SK-N-SH treated with all-trans-retinoic acid at 6 μM for 48 hours (cell line): ENCODE measurements around the gene KIZ.

Source experiments
- ATAC-seq: fragments of 200-7000 bp; cut with Tn5 transposase; 3 replicates; pipeline ENCODE4 v1.9.1; 2020; ENCODE audit warnings: mild to moderate bottlenecking, moderate library complexity
- BACH2 ChIP-seq: fragments of 250-450 bp; sonication (Bioruptor Pico); IDR thresholded peaks from 2 replicates; pipeline ENCODE4 v1.9.0; 2021; ENCODE audit warnings: mild to moderate bottlenecking, borderline replicate concordance
- CSDC2 ChIP-seq: fragments of 250-450 bp; sonication (Bioruptor Pico); IDR thresholded peaks from 2 replicates; pipeline ENCODE4 v1.5.0; 2020; ENCODE audit warnings: mild to moderate bottlenecking, moderate library complexity
- ESRRG ChIP-seq: fragments of 250-450 bp; sonication (Bioruptor Pico); IDR thresholded peaks from 2 replicates; pipeline ENCODE4 v1.6.1; 2021; ENCODE audit warnings: mild to moderate bottlenecking
- GLIS3 ChIP-seq: fragments of 250-450 bp; sonication (Bioruptor Pico); IDR thresholded peaks from 2 replicates; pipeline ENCODE4 v1.5.0; 2020; ENCODE audit warnings: mild to moderate bottlenecking, moderate library complexity
- ISL1 ChIP-seq: fragments of 250-450 bp; sonication (Bioruptor Pico); IDR thresholded peaks from 2 replicates; pipeline ENCODE4 v2.1.2; 2022; ENCODE audit warnings: mild to moderate bottlenecking, moderate library complexity
- OSR1 ChIP-seq: fragments of 250-450 bp; sonication (Bioruptor Pico); IDR thresholded peaks from 2 replicates; pipeline ENCODE4 v1.8.0; 2022; ENCODE audit warnings: moderate library complexity, mild to moderate bottlenecking, inconsistent platforms
- PATZ1 ChIP-seq: fragments of 250-450 bp; sonication (Bioruptor Pico); IDR thresholded peaks from 2 replicates; pipeline ENCODE4 v1.8.0; 2020; ENCODE audit warnings: mild to moderate bottlenecking, moderate library complexity, borderline replicate concordance
- PPARA ChIP-seq: fragments of 250-450 bp; sonication (Bioruptor Pico); IDR thresholded peaks from 2 replicates; pipeline ENCODE4 v1.5.0; 2020; ENCODE audit warnings: mild to moderate bottlenecking, borderline replicate concordance
- RARB ChIP-seq: fragments of 250-450 bp; sonication (Bioruptor Pico); IDR thresholded peaks from 2 replicates; pipeline ENCODE4 v1.8.0; 2021; ENCODE audit warnings: mild to moderate bottlenecking, moderate library complexity
- SNAI2 ChIP-seq: fragments of 250-450 bp; sonication (Bioruptor Pico); IDR thresholded peaks from 2 replicates; pipeline ENCODE4 v1.5.0; 2020; ENCODE audit warnings: mild to moderate bottlenecking, moderate library complexity
- TCF4 ChIP-seq: fragments of 250-450 bp; sonication (Bioruptor Pico); IDR thresholded peaks from 2 replicates; pipeline ENCODE4 v1.8.0; 2021; ENCODE audit warnings: mild to moderate bottlenecking, moderate library complexity, borderline replicate concordance
- TOX ChIP-seq: fragments of 250-450 bp; sonication (Bioruptor Pico); IDR thresholded peaks from 2 replicates; pipeline ENCODE4 v1.8.0; 2021; ENCODE audit warnings: mild to moderate bottlenecking, moderate library complexity, borderline replicate concordance
- TSHZ2 ChIP-seq: fragments of 250-450 bp; sonication (Bioruptor Pico); IDR thresholded peaks from 2 replicates; pipeline ENCODE4 v1.5.0; 2020; ENCODE audit warnings: mild to moderate bottlenecking, moderate library complexity
- ZC3H10 ChIP-seq: fragments of 250-450 bp; sonication (Bioruptor Pico); IDR thresholded peaks from 2 replicates; pipeline ENCODE4 v1.5.1; 2021; ENCODE audit warnings: mild to moderate bottlenecking, moderate library complexity
- ZFP3 ChIP-seq: fragments of 250-450 bp; sonication (Bioruptor Pico); IDR thresholded peaks from 2 replicates; pipeline ENCODE4 v1.5.0; 2020; ENCODE audit warnings: mild to moderate bottlenecking, moderate library complexity
- ZFP30 ChIP-seq: fragments of 450-650 bp; formaldehyde crosslinking; IDR thresholded peaks from 2 replicates; pipeline ENCODE4 v1.5.0; 2022; ENCODE audit warnings: mild to moderate bottlenecking, moderate library complexity
- ZNF565 ChIP-seq: fragments of 450-650 bp; formaldehyde crosslinking; conservative IDR thresholded peaks from 2 replicates; pipeline ENCODE4 v1.5.0; 2020; ENCODE audit warnings: low read depth, mild to moderate bottlenecking, moderate library complexity
- ZNF70 ChIP-seq: fragments of 450-650 bp; formaldehyde crosslinking; IDR thresholded peaks from 2 replicates; pipeline ENCODE4 v1.5.0; 2020; ENCODE audit warnings: mild to moderate bottlenecking, moderate library complexity
- ZNF8 ChIP-seq: fragments of 450-650 bp; formaldehyde crosslinking; IDR thresholded peaks from 2 replicates; pipeline ENCODE4 v1.5.0; 2020; ENCODE audit warnings: mild to moderate bottlenecking, moderate library complexity
- TF ChIP-seq, protein P1 (sequence below): fragments of 250-450 bp; sonication (Bioruptor Pico); IDR thresholded peaks from 2 replicates; pipeline ENCODE4 v1.5.1; 2021; ENCODE audit warnings: mild to moderate bottlenecking, moderate library complexity
- TF ChIP-seq, protein P2 (sequence below): fragments of 250-450 bp; sonication (Bioruptor Pico); IDR thresholded peaks from 2 replicates; pipeline ENCODE4 v1.5.1; 2020; ENCODE audit warnings: low read depth, mild to moderate bottlenecking, moderate library complexity

The KIZ gene

GRCh38 chr20:21155268-21155667 is 29.4 kb downstream of the KIZ start:
- no peak for TF ChIP-seq ZNF70
- no peak for TF ChIP-seq ZC3H10 (CRISPR knock-in tag)
- TF ChIP-seq ZNF8, result 0 out of 2 replicates have a peak, but pooled peaks have one; percentile 9
- no peak for TF ChIP-seq TSHZ2
- TF ChIP-seq PPARA (CRISPR knock-in tag), result no peak
- no peak for ATAC-seq

- TF ChIP-seq PPARA (CRISPR knock-in tag), result no peak
- TF ChIP-seq GLIS3 (CRISPR knock-in tag), result no peak
- TF ChIP-seq BACH2 (CRISPR knock-in tag), result no peak
- no peak for ATAC-seq
Observed at GRCh38 chr20:21156266-21156665, 30.4 kb downstream of the KIZ start.

GRCh38 chr20:21157006-21157405 is 31.1 kb downstream of the KIZ start:
- ATAC-seq, result no peak
- no peak for TF ChIP-seq ZNF565
- no peak for TF ChIP-seq PATZ1
- no peak for TF ChIP-seq TOX (CRISPR knock-in tag)
- no peak for TF ChIP-seq BACH2 (CRISPR knock-in tag)
- TF ChIP-seq SNAI2, result no peak
- no peak for TF ChIP-seq ESRRG (CRISPR knock-in tag)
- TF ChIP-seq TSHZ2, result no peak
- no peak for TF ChIP-seq ZC3H10 (CRISPR knock-in tag)
- TF ChIP-seq RARB (CRISPR knock-in tag), result no peak
- TF ChIP-seq PPARA (CRISPR knock-in tag), result no peak
- TF ChIP-seq, protein P1, sequence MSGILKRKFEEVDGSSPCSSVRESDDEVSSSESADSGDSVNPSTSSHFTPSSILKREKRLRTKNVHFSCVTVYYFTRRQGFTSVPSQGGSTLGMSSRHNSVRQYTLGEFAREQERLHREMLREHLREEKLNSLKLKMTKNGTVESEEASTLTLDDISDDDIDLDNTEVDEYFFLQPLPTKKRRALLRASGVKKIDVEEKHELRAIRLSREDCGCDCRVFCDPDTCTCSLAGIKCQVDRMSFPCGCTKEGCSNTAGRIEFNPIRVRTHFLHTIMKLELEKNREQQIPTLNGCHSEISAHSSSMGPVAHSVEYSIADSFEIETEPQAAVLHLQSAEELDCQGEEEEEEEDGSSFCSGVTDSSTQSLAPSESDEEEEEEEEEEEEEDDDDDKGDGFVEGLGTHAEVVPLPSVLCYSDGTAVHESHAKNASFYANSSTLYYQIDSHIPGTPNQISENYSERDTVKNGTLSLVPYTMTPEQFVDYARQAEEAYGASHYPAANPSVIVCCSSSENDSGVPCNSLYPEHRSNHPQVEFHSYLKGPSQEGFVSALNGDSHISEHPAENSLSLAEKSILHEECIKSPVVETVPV (CRISPR knock-in tag), result no peak
- no peak for TF ChIP-seq TCF4 (CRISPR knock-in tag)
- TF ChIP-seq ZNF70, result no peak
- TF ChIP-seq GLIS3 (CRISPR knock-in tag), result no peak
- no peak for TF ChIP-seq ZFP30
- TF ChIP-seq CSDC2 (CRISPR knock-in tag), result no peak
- TF ChIP-seq, all 23 proteins: peak for 0

DNA sequence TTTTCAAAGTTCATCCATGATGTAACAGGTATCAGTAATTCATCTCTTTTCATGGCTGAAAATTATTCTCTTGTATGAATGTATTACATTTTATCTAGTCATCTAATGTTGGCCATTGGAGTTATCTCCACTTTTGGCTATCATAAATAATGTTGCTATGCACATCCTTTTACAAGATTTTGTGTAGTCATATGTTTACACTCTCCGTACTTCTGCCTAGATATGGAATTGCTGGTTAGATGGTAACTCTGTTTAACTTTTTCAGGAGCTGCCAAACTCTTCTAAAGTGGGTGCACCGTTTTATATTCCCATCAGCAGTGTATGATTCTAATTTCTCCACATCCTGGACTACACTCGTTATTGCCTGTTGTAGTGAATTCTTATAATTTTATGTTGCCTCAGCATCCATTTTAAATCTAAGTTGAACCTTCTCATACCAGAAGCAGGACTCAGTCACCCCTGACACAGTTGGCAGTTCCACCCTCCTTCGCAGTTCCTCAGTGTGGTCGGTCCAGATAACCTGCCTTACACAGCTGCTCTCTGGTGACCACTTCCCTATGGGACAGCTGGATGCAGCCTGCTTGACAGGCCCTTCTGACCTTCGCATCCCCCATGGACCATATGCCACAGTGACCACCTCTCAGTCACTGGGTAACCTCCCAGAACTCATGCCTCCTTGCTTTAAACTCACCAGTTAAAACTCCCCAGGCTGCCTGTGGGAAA is 33.9 kb downstream of the KIZ start:
- no peak for ATAC-seq
- TF ChIP-seq CSDC2 (CRISPR knock-in tag), result no peak
- no peak for TF ChIP-seq ZNF8
- TF ChIP-seq GLIS3 (CRISPR knock-in tag), result no peak
- TF ChIP-seq ESRRG (CRISPR knock-in tag), result no peak
- no peak for TF ChIP-seq TCF4 (CRISPR knock-in tag)
- no peak for TF ChIP-seq ZNF565
- TF ChIP-seq ZNF70, result no peak
- no peak for TF ChIP-seq TSHZ2
- no peak for TF ChIP-seq ZC3H10 (CRISPR knock-in tag)
- no peak for TF ChIP-seq OSR1 (CRISPR knock-in tag)
- TF ChIP-seq ZFP3 (CRISPR knock-in tag), result no peak
- TF ChIP-seq ISL1 (CRISPR knock-in tag), result no peak
- no peak for TF ChIP-seq RARB (CRISPR knock-in tag)
- TF ChIP-seq, protein P2, sequence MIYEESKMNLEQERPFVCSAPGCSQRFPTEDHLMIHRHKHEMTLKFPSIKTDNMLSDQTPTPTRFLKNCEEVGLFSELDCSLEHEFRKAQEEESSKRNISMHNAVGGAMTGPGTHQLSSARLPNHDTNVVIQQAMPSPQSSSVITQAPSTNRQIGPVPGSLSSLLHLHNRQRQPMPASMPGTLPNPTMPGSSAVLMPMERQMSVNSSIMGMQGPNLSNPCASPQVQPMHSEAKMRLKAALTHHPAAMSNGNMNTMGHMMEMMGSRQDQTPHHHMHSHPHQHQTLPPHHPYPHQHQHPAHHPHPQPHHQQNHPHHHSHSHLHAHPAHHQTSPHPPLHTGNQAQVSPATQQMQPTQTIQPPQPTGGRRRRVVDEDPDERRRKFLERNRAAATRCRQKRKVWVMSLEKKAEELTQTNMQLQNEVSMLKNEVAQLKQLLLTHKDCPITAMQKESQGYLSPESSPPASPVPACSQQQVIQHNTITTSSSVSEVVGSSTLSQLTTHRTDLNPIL (CRISPR knock-in tag), result no peak
